Muscle of back (tissue), 11 donors: ENCODE results near the gene SRC. TPM values are rescaled to one million over a fixed set of nuclear protein-coding genes. Genes with fewer than 3 reads are reported as not detected.

Experiments
- DNase-seq, 3 donors: peaks; one replicate each; pipeline versions ENCODE4 v3.0.0 to v3.0.0-alpha.2; 2013
- polyA plus RNA-seq, 10 donors: library from polyadenylated mRNA; unstranded; fragments of 120-200 nt; gene quantifications; one replicate each; pipeline ENCODE4 v1.2.1, GENCODE V29; 2013; ENCODE audit not compliant: insufficient read length in 10 of 10

The SRC gene
- polyA plus RNA-seq, 10 donors = 11.8 to 18.7 (median 14.2) TPM

GRCh38 chr20:37349517-37350491 lies 3.9 kb downstream of the SRC start:
- DNase-seq = no peak

GRCh38 chr20:37350649-37351574 lies 5.0 kb downstream of the SRC start:
- no peak for DNase-seq

- no peak for DNase-seq
These were observed 6.0 kb downstream of the SRC start for GRCh38 chr20:37351689-37352607.

- DNase-seq = no peak
These were observed 6.7 kb downstream of the SRC start for GRCh38 chr20:37352608-37352980.

- no peak for DNase-seq
These were observed 7.4 kb downstream of the SRC start for GRCh38 chr20:37353285-37353849.

GRCh38 chr20:37354210-37355195 lies 8.6 kb downstream of the SRC start:
- DNase-seq = no peak

GRCh38 chr20:37355252-37356180 lies 9.6 kb downstream of the SRC start:
- no peak for DNase-seq

GRCh38 chr20:37356387-37356786 lies 10.4 kb downstream of the SRC start:
- DNase-seq = no peak

GRCh38 chr20:37356961-37357371 lies 11.0 kb downstream of the SRC start:
- no peak for DNase-seq

GRCh38 chr20:37357481-37358365 lies 11.8 kb downstream of the SRC start:
- DNase-seq = no peak

GRCh38 chr20:37358366-37359150 lies 12.6 kb downstream of the SRC start:
- no peak for DNase-seq

GRCh38 chr20:37359331-37359730 lies 13.4 kb downstream of the SRC start:
- no peak for DNase-seq

- no peak for DNase-seq
These were observed 13.9 kb downstream of the SRC start for GRCh38 chr20:37359836-37360235.

GRCh38 chr20:37360391-37361115 lies 14.6 kb downstream of the SRC start:
- DNase-seq = no peak

GRCh38 chr20:37361336-37361735 lies 15.4 kb downstream of the SRC start:
- no peak for DNase-seq

- no peak for DNase-seq
These were observed 16.4 kb downstream of the SRC start for GRCh38 chr20:37362231-37362792.
